HEK293T (cell line): ENCODE measurements around the gene IL11.
A peak's percentile ranks its signal among the peaks of the same experiment; 100 is the strongest.

Experiments used
- CTCF ChIA-PET: fragments of 350-600 bp; formaldehyde crosslinking; extraction: SDS; loops from one replicate; lab custom pipeline; 2021; ENCODE audit warnings: antibody characterized with exemption, inconsistent platforms; lab: Yijun Ruan, JAX
- POLR2A ChIA-PET: fragments of 350-600 bp; formaldehyde crosslinking; extraction: SDS; loops from one replicate; lab custom pipeline; 2020; ENCODE audit warnings: antibody characterized with exemption, inconsistent platforms; lab: Yijun Ruan, JAX
- DNase-seq: peaks from one replicate; pipeline ENCODE4 v3.0.0; 2012; ENCODE audit warnings: mixed read lengths; ENCODE audit errors: extremely low spot score
- ARNT ChIP-seq: fragments of 450-650 bp; IDR thresholded peaks from 2 replicates; pipeline ENCODE4 v1.6.1; 2017; ENCODE audit warnings: mild to moderate bottlenecking
- BHLHE40 ChIP-seq: fragments of 450-650 bp; IDR thresholded peaks from 2 replicates; pipeline ENCODE4 v1.6.1; 2016; ENCODE audit warnings: mild to moderate bottlenecking, moderate library complexity, borderline replicate concordance
- CTBP1 ChIP-seq: fragments of 450-650 bp; IDR thresholded peaks from 2 replicates; pipeline ENCODE4 v1.6.1; 2016; ENCODE audit warnings: borderline replicate concordance
- ELF4 ChIP-seq: fragments of 450-650 bp; IDR thresholded peaks from 2 replicates; pipeline ENCODE4 v1.6.1; 2017; ENCODE audit warnings: antibody characterized with exemption
- FOXA1 ChIP-seq: fragments of 450-650 bp; IDR thresholded peaks from 2 replicates; pipeline ENCODE4 v1.6.1; 2016; ENCODE audit warnings: mild to moderate bottlenecking
- FOXK2 ChIP-seq: fragments of 450-650 bp; IDR thresholded peaks from 2 replicates; pipeline ENCODE4 v1.6.1; 2016; ENCODE audit warnings: mild to moderate bottlenecking
- FOXM1 ChIP-seq: fragments of 450-650 bp; IDR thresholded peaks from 2 replicates; pipeline ENCODE4 v1.6.1; 2017; ENCODE audit warnings: mild to moderate bottlenecking, borderline replicate concordance
- HDGF ChIP-seq: fragments of 450-650 bp; IDR thresholded peaks from 2 replicates; pipeline ENCODE4 v1.6.1; 2017; ENCODE audit warnings: antibody characterized with exemption, borderline replicate concordance
- L3MBTL2 ChIP-seq: fragments of 450-650 bp; conservative IDR thresholded peaks from 2 replicates; pipeline ENCODE4 v1.6.1; 2016; ENCODE audit warnings: mild to moderate bottlenecking
- LEF1 ChIP-seq: fragments of 450-650 bp; IDR thresholded peaks from 2 replicates; pipeline ENCODE4 v1.6.1; 2017; ENCODE audit warnings: mild to moderate bottlenecking, borderline replicate concordance
- NFRKB ChIP-seq: fragments of 450-650 bp; IDR thresholded peaks from 2 replicates; pipeline ENCODE4 v1.6.1; 2016; ENCODE audit warnings: mild to moderate bottlenecking, moderate library complexity
- SP1 ChIP-seq: fragments of 450-650 bp; IDR thresholded peaks from 2 replicates; pipeline ENCODE4 v1.6.1; 2017
- SUZ12 ChIP-seq: fragments of 450-650 bp; IDR thresholded peaks from 2 replicates; pipeline ENCODE4 v1.6.1; 2016; ENCODE audit warnings: mild to moderate bottlenecking
- TARDBP ChIP-seq: fragments of 450-650 bp; IDR thresholded peaks from 2 replicates; pipeline ENCODE4 v1.6.1; 2016
- ZNF384 ChIP-seq: fragments of 450-650 bp; IDR thresholded peaks from 2 replicates; pipeline ENCODE4 v1.6.1; 2016
- TF ChIP-seq, protein P1 (sequence below): fragments of 450-650 bp; IDR thresholded peaks from 2 replicates; pipeline ENCODE4 v1.6.1; 2016

Gene IL11

DNA sequence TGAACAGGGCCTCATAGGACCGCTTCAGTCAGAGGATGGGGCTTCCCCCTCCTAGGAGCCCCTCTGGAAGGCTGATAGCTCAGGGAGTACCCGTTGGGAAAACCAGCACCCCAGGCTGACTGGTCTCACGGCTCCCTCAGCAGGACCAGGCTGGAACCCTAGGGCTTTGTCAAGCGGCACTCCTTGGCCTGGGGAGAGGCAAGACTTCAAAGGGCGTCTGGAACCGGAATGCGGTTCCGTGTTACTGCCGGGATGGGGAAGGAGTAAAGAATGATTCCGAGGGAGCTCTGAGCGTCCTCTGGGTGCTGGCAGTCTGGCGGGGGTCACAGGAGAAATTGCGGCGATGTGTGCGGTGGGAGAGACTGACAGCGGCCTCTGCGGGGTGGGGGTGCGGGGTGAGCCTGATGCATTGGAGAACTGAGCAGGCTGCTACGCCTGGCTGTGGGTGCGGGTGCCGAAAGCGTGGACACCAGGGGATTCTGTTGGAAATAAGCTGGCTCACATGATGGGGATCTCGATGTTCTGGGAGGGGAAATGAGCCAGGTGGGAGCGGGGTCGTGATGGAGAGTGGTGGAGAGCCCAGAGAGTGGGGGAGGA lies 17.6 kb downstream of the IL11 start:
- POLR2A ChIA-PET: interaction anchor here (0.9 to 2.0 kb wide), 3 partner anchors 12 to 31 kb away, joined by 3 to 5 read pairs (median 5); no protein-coding TSS in a partner anchor
- CTCF ChIA-PET: no interaction called here
- DNase-seq: no peak
- TF ChIP-seq FOXK2: no peak
- no peak for TF ChIP-seq TARDBP
- TF ChIP-seq SUZ12: no peak
- no peak for TF ChIP-seq SP1
- no peak for TF ChIP-seq FOXA1
- TF ChIP-seq ELF4: no peak
- TF ChIP-seq, protein P1, sequence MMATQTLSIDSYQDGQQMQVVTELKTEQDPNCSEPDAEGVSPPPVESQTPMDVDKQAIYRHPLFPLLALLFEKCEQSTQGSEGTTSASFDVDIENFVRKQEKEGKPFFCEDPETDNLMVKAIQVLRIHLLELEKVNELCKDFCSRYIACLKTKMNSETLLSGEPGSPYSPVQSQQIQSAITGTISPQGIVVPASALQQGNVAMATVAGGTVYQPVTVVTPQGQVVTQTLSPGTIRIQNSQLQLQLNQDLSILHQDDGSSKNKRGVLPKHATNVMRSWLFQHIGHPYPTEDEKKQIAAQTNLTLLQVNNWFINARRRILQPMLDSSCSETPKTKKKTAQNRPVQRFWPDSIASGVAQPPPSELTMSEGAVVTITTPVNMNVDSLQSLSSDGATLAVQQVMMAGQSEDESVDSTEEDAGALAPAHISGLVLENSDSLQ: no peak

DNA sequence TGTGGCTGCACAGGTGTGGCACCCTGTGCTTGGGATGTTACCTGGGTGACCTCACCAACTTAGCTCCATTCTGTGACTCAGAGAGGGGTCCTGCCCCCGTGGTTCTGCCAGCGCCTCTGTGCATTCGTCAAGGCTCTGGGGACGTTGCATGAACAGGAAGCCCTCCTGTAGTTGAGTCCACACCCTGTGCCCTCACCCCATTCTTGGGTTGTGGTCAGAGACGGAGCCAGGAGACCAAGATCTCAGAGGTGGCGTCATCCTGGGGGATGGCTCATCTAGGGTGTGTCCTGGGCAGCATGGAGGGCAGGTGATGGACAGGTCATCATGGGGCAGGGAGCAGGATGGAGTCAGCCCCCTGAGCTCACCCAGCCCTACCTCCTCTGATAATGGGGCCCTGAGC lies 18.2 kb downstream of the IL11 start:
- CTCF ChIA-PET: no interaction called here
- no peak for DNase-seq
- TF ChIP-seq ELF4: no peak
- no peak for TF ChIP-seq BHLHE40
- no peak for TF ChIP-seq TARDBP
- TF ChIP-seq LEF1: no peak
- no peak for TF ChIP-seq SP1
- no peak for TF ChIP-seq ZNF384
- no peak for TF ChIP-seq HDGF
- TF ChIP-seq FOXM1: no peak
- no peak for TF ChIP-seq ARNT
- TF ChIP-seq CTBP1: no peak
- no peak for TF ChIP-seq NFRKB
- no peak for TF ChIP-seq L3MBTL2
- no peak for TF ChIP-seq FOXK2
- POLR2A ChIA-PET: interaction anchor here (2.0 kb wide), 1 partner anchor 11 kb away, joined by 5 read pairs; no protein-coding TSS in a partner anchor

DNA sequence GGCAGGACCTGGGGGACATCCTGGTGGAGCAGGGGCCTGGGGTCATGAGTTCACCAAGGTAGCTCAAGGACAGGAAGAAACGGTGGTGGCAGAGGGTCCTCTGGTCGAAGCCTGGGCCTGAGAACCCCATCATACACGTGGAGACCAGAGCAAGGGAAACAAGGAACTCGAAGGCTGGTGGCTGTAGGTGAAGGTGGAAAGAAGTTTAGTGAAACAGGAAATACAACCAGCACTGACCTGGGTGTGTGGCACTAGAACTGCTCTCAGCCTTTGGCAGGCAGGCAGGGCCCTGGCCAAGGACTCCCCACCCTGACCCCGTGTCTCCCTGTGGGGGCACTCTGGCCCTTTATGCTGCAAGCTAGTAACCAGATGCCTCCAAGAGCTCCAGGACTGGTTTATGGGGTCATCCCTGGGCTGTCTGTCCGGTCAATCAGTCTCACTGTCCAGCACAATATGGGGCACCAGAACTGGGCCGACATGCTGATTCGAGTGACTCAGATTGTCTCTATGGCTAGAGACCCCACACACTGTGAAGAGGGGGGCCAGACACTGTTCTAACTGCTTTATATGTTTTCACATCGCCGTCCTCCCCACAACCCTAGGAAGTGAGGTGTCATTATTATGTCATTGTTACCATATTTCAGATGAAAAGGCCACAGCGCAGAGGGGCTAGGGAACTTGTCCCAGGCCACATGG lies 19.5 kb downstream of the IL11 start:
- CTCF ChIA-PET: no interaction called here
- DNase-seq: no peak
- TF ChIP-seq ARNT (no peak), BHLHE40 (no peak), NFRKB (no peak), FOXM1 (no peak), FOXA1 (no peak), HDGF (no peak), L3MBTL2 (no peak), ZNF384 (no peak), LEF1 (no peak), CTBP1 (no peak), SP1 (no peak), TARDBP (no peak), ELF4 (no peak), SUZ12 (no peak)
- TF ChIP-seq, protein P1: no peak
- POLR2A ChIA-PET: interaction anchor here (0.6 to 3.7 kb wide), 3 partner anchors 12 to 87 kb away, joined by 3 to 27 read pairs (median 3); partner anchors contain the start of gene KMT5C

DNA sequence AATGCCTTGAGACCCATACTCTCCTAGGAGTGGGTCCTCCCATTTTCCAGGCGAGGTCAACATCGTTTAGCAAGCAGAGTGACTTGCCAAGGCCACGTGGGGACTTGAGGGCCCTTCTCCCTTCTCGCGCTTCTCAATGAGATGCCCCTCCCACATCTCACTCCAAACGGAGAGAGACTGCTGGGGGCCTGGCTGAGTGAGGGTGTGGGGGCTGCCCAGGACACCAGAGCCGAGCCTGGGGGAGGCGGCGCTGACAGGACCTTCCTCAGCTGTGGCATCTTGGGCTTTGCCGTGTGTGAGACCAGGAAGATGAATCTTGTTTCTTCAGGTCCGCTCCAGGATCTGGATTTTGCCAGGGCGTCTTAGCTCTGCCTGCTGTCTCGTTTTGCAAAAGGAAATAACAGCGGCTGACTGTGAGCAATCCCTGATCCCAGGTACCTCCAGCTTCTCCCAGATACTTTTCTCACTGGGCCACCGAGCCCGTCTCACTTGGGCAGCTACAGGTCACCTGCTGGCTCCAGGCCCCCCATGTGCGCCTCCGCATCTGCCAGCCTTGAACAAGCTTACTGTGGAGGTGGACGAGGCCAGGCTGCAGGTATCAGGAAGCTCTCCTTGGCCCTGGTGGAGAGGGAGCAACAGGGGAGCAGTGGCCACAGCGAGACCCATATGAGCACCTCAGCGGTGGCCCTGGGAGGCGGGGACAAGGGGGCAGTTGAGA lies 21.8 kb downstream of the IL11 start:
- POLR2A ChIA-PET: interaction anchor here (1.2 to 3.7 kb wide), 4 partner anchors 10 to 59 kb away, joined by 5 to 27 read pairs (median 6); partner anchors contain the start of genes KMT5C, TMEM238 and UBE2S
- no peak for DNase-seq

DNA sequence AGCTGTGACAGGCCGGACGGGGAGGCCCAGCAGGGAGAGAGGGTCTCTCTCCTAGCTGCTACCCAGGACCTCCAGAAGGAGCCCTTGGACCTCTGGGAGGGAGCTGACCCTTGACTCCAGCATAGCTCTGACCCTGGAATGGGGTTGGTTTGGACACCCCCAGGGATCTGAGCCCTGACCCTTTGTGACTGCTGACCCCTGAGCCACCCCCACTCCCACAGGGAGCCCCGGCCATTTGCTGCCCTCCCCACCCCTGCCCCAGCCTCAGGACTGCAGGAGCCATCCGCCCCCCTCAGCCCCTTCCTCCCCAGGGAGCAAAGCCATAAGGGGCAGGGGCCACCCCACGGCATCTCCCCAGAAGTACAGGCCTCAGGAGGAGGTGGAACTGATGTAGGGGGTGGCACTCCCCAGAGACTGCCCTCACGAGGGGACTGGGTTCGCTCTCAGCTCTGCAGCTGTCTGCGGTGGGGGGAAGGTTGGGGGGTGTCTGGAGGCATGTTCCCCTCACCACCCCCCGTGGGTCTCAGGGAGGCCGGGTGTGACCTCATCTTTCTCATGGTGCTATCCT lies 22.7 kb downstream of the IL11 start:
- TF ChIP-seq, protein P1: no peak
- TF ChIP-seq FOXK2 (no peak), NFRKB (no peak), HDGF (no peak), ELF4 (no peak), SP1 (no peak)
- CTCF ChIA-PET: no interaction called here
- DNase-seq: no peak
- POLR2A ChIA-PET: interaction anchor here (0.6 to 3.7 kb wide), 5 partner anchors 9 to 88 kb away, joined by 3 to 27 read pairs (median 6); partner anchors contain the start of genes KMT5C and UBE2S

More for the DNA sequence above, 21.8 kb downstream of the IL11 start:
- CTCF ChIA-PET: interaction anchor here (0.5 to 1.4 kb wide), 3 partner anchors 23 to 305 kb away, joined by 3 to 4 read pairs (median 3); no protein-coding TSS in a partner anchor
- TF ChIP-seq L3MBTL2 (peak; percentile 35; the same call in 1 of the 2 replicates), HDGF (no peak)
